Measurements from ENCODE around the gene ASPRV1.

GRCh38 chr2:70003093-70003830 lies 41.8 kb upstream of the ASPRV1 start:
- TF ChIP-seq CTCF (IDR thresholded peaks at IDR 0.05) (no peak), POLR2A (IDR thresholded peaks at IDR 0.05; ENCODE audit: low read length) (no peak), EP300 (IDR thresholded peaks at IDR 0.05) (no peak), RAD21 (conservative IDR thresholded peaks at IDR 0.05 in 1 of 2, IDR thresholded peaks at IDR 0.05 in 1 of 2) (no peak), CHD4 (IDR thresholded peaks at IDR 0.05; ENCODE audit: borderline replicate concordance) (no peak), BHLHE40 (IDR thresholded peaks at IDR 0.05; ENCODE audit: low read depth, low read length) (no peak), PHF8 (IDR thresholded peaks at IDR 0.05; ENCODE audit: borderline replicate concordance, low read depth) (no peak), HES2 (IDR thresholded peaks at IDR 0.05) (no peak)
- TF ChIP-seq, protein P1, sequence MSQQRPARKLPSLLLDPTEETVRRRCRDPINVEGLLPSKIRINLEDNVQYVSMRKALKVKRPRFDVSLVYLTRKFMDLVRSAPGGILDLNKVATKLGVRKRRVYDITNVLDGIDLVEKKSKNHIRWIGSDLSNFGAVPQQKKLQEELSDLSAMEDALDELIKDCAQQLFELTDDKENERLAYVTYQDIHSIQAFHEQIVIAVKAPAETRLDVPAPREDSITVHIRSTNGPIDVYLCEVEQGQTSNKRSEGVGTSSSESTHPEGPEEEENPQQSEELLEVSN (IDR thresholded peaks at IDR 0.05; ENCODE audit: borderline replicate concordance, low read depth) = no peak
- TF ChIP-seq, protein P2, sequence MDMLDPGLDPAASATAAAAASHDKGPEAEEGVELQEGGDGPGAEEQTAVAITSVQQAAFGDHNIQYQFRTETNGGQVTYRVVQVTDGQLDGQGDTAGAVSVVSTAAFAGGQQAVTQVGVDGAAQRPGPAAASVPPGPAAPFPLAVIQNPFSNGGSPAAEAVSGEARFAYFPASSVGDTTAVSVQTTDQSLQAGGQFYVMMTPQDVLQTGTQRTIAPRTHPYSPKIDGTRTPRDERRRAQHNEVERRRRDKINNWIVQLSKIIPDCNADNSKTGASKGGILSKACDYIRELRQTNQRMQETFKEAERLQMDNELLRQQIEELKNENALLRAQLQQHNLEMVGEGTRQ (IDR thresholded peaks at IDR 0.05) = no peak
